DMS53 treated with DMSO at 0.1 percent for 48 hours (cell line): ENCODE measurements around the gene CLEC9A.

ENCODE experiments used
- DNase-seq: peaks from one replicate; lab custom pipeline; 2025; ENCODE audit not compliant: unreplicated experiment; lab: John Stamatoyannopoulos, UW

Gene CLEC9A

GRCh38 chr12:10065241-10065640 is 34.8 kb downstream of the CLEC9A start:
- DNase-seq: no peak

- no peak for DNase-seq
Measured at GRCh38 chr12:10067264-10067663, 36.8 kb downstream of the CLEC9A start.

- no peak for DNase-seq
Measured at GRCh38 chr12:10067942-10068341, 37.5 kb downstream of the CLEC9A start.

- no peak for DNase-seq
Measured at GRCh38 chr12:10068644-10069043, 38.2 kb downstream of the CLEC9A start.

- DNase-seq: no peak
Measured at GRCh38 chr12:10069099-10069498, 38.6 kb downstream of the CLEC9A start.

- no peak for DNase-seq
Measured at GRCh38 chr12:10069976-10070375, 39.5 kb downstream of the CLEC9A start.

- DNase-seq: no peak
Measured at GRCh38 chr12:10070380-10070779, 39.9 kb downstream of the CLEC9A start.

GRCh38 chr12:10072131-10072530 is 41.6 kb downstream of the CLEC9A start:
- no peak for DNase-seq

GRCh38 chr12:10073261-10073660 is 42.8 kb downstream of the CLEC9A start:
- no peak for DNase-seq

GRCh38 chr12:10075451-10075850 is 45.0 kb downstream of the CLEC9A start:
- DNase-seq: no peak

- DNase-seq: no peak
Measured at GRCh38 chr12:10082117-10082874, 51.8 kb downstream of the CLEC9A start.

- no peak for DNase-seq
Measured at GRCh38 chr12:10084733-10085132, 54.3 kb downstream of the CLEC9A start.

GRCh38 chr12:10086387-10086786 is 55.9 kb downstream of the CLEC9A start:
- DNase-seq: no peak

- DNase-seq: no peak
Measured at GRCh38 chr12:10088031-10088430, 57.5 kb downstream of the CLEC9A start.

- no peak for DNase-seq
Measured at GRCh38 chr12:10088955-10089900, 58.7 kb downstream of the CLEC9A start.

GRCh38 chr12:10094646-10095395 is 64.3 kb downstream of the CLEC9A start:
- DNase-seq: no peak

GRCh38 chr12:10095971-10096370 is 65.5 kb downstream of the CLEC9A start:
- no peak for DNase-seq

GRCh38 chr12:10097521-10097920 is 67.0 kb downstream of the CLEC9A start:
- no peak for DNase-seq

GRCh38 chr12:10098791-10099190 is 68.3 kb downstream of the CLEC9A start, which contains the start of gene CLEC1A:
Gene CLEC1A, minus strand, starts transcription at chr12:10098985. Its CDS starts 63 bp downstream, at chr12:10098922.
- DNase-seq: no peak

GRCh38 chr12:10101042-10101579 is 70.6 kb downstream of the CLEC9A start:
- DNase-seq: no peak

GRCh38 chr12:10101648-10102220 is 71.3 kb downstream of the CLEC9A start:
- no peak for DNase-seq
